ENCODE data around the gene CMSS1. TPM values are rescaled to one million over a fixed set of nuclear protein-coding genes. Genes with fewer than 3 reads are reported as not detected.

Gene CMSS1
- total RNA-seq, 1 experiment from 2014 or later: 64.1 TPM

DNA sequence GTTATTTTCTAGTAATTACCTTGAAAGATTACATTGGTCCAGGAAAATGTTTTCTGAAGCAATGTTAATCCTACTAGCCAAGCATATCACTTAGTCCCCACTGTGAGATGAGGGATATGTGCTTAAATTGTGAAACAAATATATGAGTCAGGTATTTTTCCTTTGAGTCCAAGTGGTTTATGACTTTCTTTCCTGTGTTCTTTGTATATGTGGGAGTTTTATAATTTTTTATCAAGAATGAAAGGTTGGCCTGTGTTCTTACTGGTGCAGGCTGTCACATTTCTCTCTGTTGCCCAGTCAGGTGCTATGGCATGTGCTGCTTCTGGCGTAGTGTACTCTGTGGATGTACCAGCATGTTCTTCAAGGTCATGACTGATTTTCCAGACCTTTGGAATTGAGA, 147.4 kb downstream of the CMSS1 start:
- CTCF ChIA-PET: no interaction called here
- intact Hi-C loops (cut with micrococcal nuclease): no loop called here
- Histone ChIP-seq H3K4me1 (ENCODE audit: control insufficient read depth in 1 of 2, insufficient read depth in 2 of 2, low read length in 2 of 2) (no peaks in the 10 kb centered on the region), H3K36me3 (ENCODE audit: control insufficient read depth in 1 of 2, insufficient read depth in 2 of 2, low read length in 2 of 2) (no peaks in the 10 kb centered on the region), H3K4me2 (ENCODE audit: low read length) (no peak overlapping the region), H4K20me1 (ENCODE audit: insufficient read depth) (no peaks in the 10 kb centered on the region), H2AFZ (ENCODE audit: low read depth, low read length, poor library complexity, severe bottlenecking) (no peak overlapping the region), H3K27me3 (ENCODE audit: insufficient read depth, low read length) (no peaks in the 10 kb centered on the region), H3K9me2 (ENCODE audit: insufficient read depth) (no peaks in the 10 kb centered on the region), H3K79me2 (ENCODE audit: insufficient read depth, low read length) (no peaks in the 10 kb centered on the region), H3K27ac (ENCODE audit: low read depth, low read length) (no peak overlapping the region), H3K9ac (ENCODE audit: low read length) (no peak overlapping the region), H3K9me3 (ENCODE audit: control insufficient read depth in 1 of 2, insufficient read depth in 1 of 2, low read depth in 1 of 2, low read length in 2 of 2) (no peaks in the 10 kb centered on the region), H3K4me3 (replicated peaks in 1 of 2; ENCODE audit: low read depth in 1 of 2, low read length in 2 of 2) (no peak overlapping the region)
- no peak for TF ChIP-seq CEBPB (IDR thresholded peaks at IDR 0.05; ENCODE audit: low read depth)
- no peak for TF ChIP-seq SP1 (IDR thresholded peaks at IDR 0.05; ENCODE audit: low read depth)
- no peak for TF ChIP-seq CBX3 (IDR thresholded peaks at IDR 0.05; ENCODE audit: low read depth)
- TF ChIP-seq, protein P1, sequence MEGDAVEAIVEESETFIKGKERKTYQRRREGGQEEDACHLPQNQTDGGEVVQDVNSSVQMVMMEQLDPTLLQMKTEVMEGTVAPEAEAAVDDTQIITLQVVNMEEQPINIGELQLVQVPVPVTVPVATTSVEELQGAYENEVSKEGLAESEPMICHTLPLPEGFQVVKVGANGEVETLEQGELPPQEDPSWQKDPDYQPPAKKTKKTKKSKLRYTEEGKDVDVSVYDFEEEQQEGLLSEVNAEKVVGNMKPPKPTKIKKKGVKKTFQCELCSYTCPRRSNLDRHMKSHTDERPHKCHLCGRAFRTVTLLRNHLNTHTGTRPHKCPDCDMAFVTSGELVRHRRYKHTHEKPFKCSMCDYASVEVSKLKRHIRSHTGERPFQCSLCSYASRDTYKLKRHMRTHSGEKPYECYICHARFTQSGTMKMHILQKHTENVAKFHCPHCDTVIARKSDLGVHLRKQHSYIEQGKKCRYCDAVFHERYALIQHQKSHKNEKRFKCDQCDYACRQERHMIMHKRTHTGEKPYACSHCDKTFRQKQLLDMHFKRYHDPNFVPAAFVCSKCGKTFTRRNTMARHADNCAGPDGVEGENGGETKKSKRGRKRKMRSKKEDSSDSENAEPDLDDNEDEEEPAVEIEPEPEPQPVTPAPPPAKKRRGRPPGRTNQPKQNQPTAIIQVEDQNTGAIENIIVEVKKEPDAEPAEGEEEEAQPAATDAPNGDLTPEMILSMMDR (IDR thresholded peaks at IDR 0.05 in 2 of 3, conservative IDR thresholded peaks at IDR 0.05 in 1 of 3; ENCODE audit: borderline replicate concordance in 1 of 3, insufficient read depth in 1 of 3, low read depth in 2 of 3, low read length in 2 of 3): no peak
- TF ChIP-seq JUND (IDR thresholded peaks at IDR 0.05): no peak
- no peak for TF ChIP-seq EZH2phosphoT487 (IDR thresholded peaks at IDR 0.05; ENCODE audit: borderline replicate concordance)
- TF ChIP-seq TCF7L2 (IDR thresholded peaks at IDR 0.05; ENCODE audit: borderline replicate concordance, extremely low read depth, insufficient read depth, insufficient read length): no peak
- RAD21 ChIA-PET (ENCODE audit: low non-redundant PET in 1 of 2, low total read pairs in 2 of 2, uncharacterized antibody in 2 of 2, unreplicated experiment in 2 of 2): no interaction called here
- no peak for DNase-seq (ENCODE audit: low read depth, low spot score)
- ATAC-seq: no peak
- BruUV-seq (replicated peaks): no TSS peak
- POLR2A ChIA-PET: no interaction called here

DNA sequence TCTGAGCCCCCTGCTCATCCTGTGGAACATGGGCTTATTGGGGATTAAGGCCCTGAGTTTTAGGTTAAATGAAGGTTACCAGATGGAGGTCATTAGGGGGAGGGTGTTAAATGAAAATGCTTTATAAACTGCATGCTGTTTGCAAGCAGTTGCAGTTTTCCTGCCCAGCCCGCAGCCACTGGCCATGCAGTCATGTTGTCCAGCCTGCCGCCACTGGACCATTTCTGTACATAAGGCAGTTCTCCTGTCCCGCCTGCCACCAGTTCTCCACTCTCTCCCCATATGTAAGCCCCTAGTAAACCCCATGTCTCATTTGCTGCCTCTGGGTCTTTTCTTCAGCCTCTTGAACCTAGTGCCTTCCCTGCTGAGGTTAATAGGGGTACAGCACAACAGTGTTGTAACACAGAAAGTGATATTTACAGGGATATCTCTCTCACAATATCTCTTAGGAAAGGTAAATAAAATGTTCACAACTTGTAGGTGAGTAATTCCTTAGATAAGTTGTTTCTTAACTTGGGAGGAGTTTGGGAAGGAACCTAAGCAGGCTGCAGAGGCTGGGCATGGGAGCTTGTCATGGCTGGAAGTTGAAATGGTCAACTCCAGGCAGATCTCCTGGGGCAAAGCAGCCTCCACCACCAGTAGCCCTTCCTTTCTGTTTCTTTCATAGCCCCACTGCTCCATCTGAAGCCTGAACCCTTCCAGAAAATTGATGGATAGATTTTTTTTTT, 148.2 kb downstream of the CMSS1 start:
- Histone ChIP-seq H3K36me3 (ENCODE audit: control insufficient read depth in 1 of 2, insufficient read depth in 2 of 2, low read length in 2 of 2) (no peaks in the 10 kb centered on the region), H3K4me2 (ENCODE audit: low read length) (no peak overlapping the region), H3K9me2 (ENCODE audit: insufficient read depth) (no peaks in the 10 kb centered on the region), H4K20me1 (ENCODE audit: insufficient read depth) (no peaks in the 10 kb centered on the region), H3K9me3 (ENCODE audit: control insufficient read depth in 1 of 2, insufficient read depth in 1 of 2, low read depth in 1 of 2, low read length in 2 of 2) (no peaks in the 10 kb centered on the region), H3K79me2 (ENCODE audit: insufficient read depth, low read length) (no peaks in the 10 kb centered on the region), H3K4me3 (replicated peaks in 1 of 2; ENCODE audit: low read depth in 1 of 2, low read length in 2 of 2) (no peak overlapping the region), H3K27me3 (ENCODE audit: insufficient read depth, low read length) (no peaks in the 10 kb centered on the region), H3K4me1 (ENCODE audit: control insufficient read depth in 1 of 2, insufficient read depth in 2 of 2, low read length in 2 of 2) (no peaks in the 10 kb centered on the region), H3K27ac (ENCODE audit: low read depth, low read length) (no peak overlapping the region), H3K9ac (ENCODE audit: low read length) (no peak overlapping the region), H2AFZ (ENCODE audit: low read depth, low read length, poor library complexity, severe bottlenecking) (no peak overlapping the region)
- POLR2A ChIA-PET: no interaction called here
- intact Hi-C loops (cut with micrococcal nuclease): no loop called here
- CTCF ChIA-PET: no interaction called here
- DNase-seq (ENCODE audit: low read depth, low spot score) (no peak), ATAC-seq (no peak)
- BruUV-seq (replicated peaks): no TSS peak
- RAD21 ChIA-PET (ENCODE audit: low non-redundant PET in 1 of 2, low total read pairs in 2 of 2, uncharacterized antibody in 2 of 2, unreplicated experiment in 2 of 2): no interaction called here
- no peak for TF ChIP-seq SRF (IDR thresholded peaks at IDR 0.05; ENCODE audit: low read depth)
- TF ChIP-seq ZFX (IDR thresholded peaks at IDR 0.05): no peak
- TF ChIP-seq YY1 (IDR thresholded peaks at IDR 0.05; ENCODE audit: extremely low read depth, insufficient replicate concordance, low read depth, low read length): no peak
- TF ChIP-seq, protein P2, sequence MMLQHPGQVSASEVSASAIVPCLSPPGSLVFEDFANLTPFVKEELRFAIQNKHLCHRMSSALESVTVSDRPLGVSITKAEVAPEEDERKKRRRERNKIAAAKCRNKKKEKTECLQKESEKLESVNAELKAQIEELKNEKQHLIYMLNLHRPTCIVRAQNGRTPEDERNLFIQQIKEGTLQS (IDR thresholded peaks at IDR 0.05): no peak
- no peak for TF ChIP-seq ZNF274 (IDR thresholded peaks at IDR 0.05; ENCODE audit: low read depth, low read length)
- TF ChIP-seq SIN3A (IDR thresholded peaks at IDR 0.05; ENCODE audit: low read depth): no peak
- TF ChIP-seq CBX3 (IDR thresholded peaks at IDR 0.05; ENCODE audit: low read depth): no peak
- no peak for TF ChIP-seq EGR1 (IDR thresholded peaks at IDR 0.05; ENCODE audit: low read depth)
- no peak for TF ChIP-seq FOSL1 (IDR thresholded peaks at IDR 0.05; ENCODE audit: low read depth)
- no peak for TF ChIP-seq EZH2phosphoT487 (IDR thresholded peaks at IDR 0.05; ENCODE audit: borderline replicate concordance)
- TF ChIP-seq, protein P3, sequence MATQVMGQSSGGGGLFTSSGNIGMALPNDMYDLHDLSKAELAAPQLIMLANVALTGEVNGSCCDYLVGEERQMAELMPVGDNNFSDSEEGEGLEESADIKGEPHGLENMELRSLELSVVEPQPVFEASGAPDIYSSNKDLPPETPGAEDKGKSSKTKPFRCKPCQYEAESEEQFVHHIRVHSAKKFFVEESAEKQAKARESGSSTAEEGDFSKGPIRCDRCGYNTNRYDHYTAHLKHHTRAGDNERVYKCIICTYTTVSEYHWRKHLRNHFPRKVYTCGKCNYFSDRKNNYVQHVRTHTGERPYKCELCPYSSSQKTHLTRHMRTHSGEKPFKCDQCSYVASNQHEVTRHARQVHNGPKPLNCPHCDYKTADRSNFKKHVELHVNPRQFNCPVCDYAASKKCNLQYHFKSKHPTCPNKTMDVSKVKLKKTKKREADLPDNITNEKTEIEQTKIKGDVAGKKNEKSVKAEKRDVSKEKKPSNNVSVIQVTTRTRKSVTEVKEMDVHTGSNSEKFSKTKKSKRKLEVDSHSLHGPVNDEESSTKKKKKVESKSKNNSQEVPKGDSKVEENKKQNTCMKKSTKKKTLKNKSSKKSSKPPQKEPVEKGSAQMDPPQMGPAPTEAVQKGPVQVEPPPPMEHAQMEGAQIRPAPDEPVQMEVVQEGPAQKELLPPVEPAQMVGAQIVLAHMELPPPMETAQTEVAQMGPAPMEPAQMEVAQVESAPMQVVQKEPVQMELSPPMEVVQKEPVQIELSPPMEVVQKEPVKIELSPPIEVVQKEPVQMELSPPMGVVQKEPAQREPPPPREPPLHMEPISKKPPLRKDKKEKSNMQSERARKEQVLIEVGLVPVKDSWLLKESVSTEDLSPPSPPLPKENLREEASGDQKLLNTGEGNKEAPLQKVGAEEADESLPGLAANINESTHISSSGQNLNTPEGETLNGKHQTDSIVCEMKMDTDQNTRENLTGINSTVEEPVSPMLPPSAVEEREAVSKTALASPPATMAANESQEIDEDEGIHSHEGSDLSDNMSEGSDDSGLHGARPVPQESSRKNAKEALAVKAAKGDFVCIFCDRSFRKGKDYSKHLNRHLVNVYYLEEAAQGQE (IDR thresholded peaks at IDR 0.05; ENCODE audit: low read depth): no peak
